GM18508 (cell line): ENCODE data around the gene SNX30.

Experiments used
- ATAC-seq: cut with Tn5 transposase; IDR thresholded peaks from one replicate; pipeline ENCODE4 v1.9.1; 2021; ENCODE audit warnings: moderate number of reproducible peaks; ENCODE audit not compliant: insufficient read depth, unreplicated experiment

Gene SNX30

DNA sequence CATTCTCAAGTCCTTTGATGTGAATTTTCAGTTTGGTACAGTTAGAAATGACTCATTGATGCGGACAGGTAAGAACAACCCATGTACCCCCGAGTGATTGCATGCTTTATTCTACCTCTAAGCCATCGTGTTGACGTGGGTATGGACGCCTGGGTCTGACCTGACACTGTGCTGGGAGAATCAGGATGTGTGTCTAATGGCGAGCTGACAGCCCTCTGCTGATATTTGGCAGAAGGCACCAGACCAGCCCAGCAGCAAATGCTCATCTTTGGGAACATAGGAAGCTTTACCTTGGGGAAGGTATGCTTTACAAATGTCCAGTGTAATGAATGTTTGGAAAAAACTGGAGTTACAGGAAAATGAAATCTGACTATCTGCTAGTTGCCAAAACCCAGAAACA lies 120.0 kb downstream of the SNX30 start:
- ATAC-seq: no peak

DNA sequence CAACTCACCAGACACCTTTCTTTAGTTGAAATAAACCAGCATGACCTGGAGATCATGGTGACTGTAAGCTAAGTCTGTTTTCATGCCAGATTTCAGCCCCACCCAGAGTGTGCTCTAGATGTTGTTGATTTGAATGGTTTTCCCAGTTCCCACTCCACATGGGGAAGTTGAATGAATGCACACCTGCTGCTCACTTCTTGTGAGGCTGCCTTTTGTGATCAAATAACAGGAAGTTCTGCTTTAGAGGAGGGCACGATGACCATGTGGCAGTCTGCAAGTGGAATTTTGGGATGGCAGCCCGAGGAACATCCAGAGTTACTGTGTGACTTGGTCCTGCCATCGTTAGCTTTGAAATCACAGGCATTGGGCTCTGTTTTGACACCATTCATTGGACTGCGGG lies 121.5 kb downstream of the SNX30 start:
- no peak for ATAC-seq

DNA sequence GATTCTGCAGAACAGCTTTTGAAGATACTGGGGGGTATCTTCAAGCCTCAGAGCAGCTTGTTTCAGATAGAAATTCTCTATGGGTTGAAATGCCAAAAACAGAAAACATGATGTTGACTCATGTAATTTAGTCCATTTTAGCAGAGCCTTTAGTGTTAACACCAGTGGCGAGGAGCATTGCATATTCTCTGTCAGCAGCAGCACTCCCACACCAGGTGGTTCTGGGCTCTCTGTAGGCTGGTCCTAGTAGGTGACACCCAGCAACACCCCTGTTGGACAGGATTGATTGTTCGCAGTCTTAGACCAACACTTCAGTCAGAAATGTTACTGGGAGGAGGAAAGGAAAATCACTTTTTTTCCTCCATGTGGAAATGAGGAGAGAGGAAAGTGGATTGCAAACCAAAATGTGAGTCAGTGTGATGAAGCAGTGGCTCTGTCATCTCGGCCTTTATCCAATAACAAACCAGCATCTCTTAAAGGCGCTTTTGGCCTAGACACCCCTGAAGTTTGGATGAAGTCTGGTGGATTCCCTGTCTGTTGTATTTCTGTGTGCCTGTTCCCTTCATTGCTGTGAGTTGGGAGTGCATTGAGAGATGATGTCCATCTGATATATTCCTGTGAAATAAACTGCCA lies 123.3 kb downstream of the SNX30 start:
- no peak for ATAC-seq

DNA sequence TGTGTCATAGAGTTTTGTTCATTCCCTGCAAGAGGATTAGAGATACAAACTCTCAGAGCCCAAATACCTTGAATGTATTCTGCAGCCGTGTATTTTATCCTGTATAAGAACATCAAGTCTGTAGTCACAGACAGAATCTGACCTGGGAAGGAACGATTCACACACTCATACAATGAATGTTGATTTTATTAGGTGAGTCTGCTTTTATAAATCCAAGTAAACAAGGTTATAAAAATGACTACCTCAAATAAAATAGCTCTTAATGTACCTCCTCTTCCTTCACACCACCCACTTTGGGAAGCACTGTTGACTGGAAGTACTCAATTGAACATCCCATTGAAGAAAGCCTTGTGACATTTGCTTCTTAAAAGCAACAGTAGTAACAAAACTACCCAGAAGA lies 128.2 kb downstream of the SNX30 start:
- ATAC-seq: no peak

DNA sequence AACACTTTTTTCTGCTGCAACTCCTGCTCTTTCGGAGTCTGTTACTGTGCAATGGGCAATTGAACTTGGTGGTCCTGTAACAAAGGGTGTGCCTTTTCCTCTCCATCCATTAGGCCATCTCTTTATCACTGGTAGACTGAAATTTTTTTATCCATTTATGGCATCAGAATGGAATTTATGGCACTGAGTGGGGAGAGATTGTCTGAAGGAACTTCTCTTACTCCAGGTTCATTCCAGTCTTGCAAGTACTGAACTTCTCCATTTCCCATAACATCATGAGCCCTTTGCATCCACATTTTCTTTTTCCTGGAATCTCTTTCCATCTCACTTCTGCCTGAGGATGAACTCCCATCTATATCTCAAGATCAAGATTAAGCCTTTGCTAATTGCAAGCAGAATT lies 130.1 kb downstream of the SNX30 start:
- no peak for ATAC-seq

DNA sequence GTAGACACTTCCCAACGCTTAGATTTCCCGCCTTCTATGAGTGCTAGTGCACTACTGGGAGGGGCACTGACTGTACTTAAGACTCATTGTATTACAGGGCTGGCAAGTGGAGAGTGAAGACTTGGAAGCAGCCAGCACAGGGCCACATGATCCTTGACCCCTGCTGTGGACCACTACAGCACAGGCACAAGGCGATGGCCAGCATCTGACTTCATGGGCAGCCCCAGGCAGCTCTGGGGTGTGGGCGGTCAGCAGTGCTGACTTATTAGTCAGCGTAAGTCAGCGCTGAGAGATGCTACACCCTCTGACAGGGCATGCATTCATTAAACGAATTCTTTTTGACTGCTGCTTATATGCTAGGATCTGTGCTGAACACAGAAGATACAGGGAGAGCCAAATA lies 130.8 kb downstream of the SNX30 start:
- no peak for ATAC-seq

DNA sequence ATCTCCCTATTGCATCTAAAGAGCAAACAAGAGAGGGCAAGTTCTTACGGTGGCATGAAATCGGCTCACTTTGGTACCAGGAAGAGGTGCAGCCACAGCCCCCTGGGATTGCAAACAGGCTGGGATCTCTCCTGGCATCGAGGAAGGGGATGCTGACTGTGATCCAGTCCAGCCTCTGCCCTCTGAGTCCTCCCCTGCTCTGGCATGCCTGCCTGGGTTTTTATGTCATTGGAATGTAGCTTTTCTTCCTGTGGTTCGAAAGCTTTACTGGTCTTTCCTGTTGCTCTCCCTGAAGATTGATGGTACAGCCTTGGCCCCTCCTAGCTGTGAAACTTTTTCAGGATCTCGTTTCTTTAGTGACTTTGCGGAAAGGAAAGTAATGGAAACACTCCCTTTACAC lies 133.5 kb downstream of the SNX30 start:
- ATAC-seq: no peak

DNA sequence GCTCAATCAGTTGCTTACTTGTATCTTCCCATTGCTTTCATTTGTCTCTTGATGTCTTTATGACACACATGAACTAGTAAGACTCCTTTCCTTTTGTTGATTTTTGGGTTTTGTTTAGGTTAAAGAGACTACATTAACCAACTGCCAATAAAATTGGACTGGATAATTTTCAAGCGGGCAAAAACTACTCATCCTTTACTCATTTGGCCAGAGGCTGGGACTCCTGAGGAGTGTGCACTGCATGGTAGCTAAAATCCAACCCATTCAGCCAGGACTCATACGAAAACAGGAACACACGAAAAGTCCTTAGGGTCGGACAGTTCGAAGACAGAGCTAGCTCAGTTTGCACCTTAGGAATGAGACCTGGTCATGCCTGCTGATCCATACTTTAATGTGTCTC lies 134.2 kb downstream of the SNX30 start:
- no peak for ATAC-seq

DNA sequence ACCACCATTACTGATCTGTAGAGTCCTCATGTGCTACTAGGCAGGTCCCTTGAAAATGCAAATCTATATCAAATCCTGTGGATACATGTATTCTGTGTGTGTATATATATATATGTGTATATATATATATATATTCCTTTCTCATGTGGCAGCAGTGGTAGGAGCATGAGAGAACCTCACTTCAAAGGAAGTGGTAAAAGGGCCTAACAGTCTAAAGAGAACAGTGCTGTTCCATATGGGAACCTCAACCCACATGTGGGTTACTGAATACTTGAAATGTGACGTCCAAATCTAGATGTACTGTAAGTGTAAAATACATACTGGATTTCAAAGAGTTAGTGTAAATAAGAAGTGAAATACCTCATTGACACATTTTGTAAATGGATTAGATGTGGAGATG lies 134.8 kb downstream of the SNX30 start:
- ATAC-seq: no peak

DNA sequence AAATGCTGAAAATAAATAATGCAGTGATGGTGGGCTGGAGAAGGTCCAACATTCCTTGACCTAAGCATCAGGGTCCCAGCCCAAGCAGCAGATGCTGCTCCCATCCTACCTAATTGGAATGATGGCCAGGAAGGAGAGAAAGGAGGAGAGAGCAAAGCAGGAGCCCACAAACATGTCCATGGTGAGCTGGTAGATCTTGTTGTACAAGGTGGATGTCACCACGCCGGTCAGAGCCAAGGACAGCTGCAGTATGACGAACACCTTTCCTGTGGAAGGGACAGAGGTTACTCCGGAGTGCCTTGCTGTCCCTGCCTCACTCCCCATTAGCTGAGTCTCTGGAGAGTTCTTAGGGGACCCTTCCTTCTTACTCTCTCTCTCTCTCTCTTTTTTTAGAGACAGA lies 135.8 kb downstream of the SNX30 start:
- no peak for ATAC-seq

DNA sequence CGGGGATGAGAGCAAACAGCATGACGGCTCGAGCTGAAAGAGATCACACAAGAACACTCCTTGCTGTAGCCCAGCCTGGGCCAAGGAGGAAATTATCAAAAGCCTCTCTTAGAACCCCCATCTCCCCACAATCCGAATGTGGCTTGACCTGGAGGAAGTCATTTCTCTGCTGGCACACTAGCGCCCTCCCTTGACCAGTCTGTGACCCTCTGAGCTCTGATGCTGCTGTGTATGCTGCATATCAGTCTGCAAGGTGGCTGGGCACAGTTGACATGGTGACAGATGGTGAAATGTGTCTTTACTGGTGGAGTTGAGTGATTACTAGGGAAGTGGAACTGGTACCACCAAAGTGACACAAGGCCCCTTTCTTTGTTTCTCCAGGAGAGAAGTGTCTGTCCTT lies 136.8 kb downstream of the SNX30 start:
- ATAC-seq: no peak

DNA sequence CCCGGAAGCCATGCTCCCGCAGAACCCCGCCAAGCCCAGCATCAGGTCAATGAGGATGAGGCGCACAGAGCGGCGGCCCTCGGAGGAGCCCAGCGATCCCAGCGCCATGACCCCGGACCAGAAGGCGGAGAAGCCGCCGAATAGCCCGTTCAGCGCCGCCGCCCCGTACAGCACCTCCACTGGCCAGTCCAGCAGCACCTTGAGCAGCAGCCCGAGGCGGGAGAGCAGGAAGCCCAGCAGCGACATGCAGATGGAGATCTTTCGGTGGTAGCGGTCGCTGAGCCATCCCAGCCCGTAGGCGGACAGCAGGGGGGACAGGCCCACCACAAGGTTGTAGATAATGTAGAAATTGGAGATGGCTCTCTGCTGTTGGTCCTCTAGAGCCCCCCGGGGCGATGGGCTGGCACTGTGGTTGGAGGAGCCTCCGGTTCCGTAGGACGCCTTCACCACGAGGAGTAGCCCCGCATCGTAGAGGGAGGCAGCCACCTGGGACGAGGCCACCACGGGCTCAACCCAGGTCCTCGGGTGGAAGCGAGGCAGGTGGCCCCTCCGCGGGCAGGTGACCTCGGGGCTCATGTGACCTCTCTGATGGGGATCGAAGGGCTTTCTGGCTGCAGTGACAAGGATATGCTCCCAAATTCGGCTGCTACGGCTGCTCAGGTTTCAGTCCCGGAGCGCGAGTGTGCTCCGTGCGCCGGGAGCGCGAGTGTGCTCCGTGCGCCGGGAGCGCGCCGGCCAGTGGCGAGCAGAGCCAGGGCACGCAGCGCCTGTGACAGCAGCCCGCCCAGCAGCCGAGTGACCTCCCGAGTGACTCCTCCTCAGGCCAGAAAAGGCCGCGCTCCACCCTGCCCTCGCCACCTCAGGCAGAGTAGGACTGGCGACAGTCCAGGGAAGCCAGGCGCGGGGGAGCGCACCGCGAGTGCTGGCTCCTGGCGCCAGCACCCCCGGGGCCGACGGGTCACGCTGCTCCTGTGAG lies 139.8 kb downstream of the SNX30 start, which contains the start of gene SLC46A2:
SLC46A2 (minus strand) TSS at position 771 of the 976 bp plus-strand sequence; CDS start at position 576, 195 bp downstream.
- no peak for ATAC-seq

DNA sequence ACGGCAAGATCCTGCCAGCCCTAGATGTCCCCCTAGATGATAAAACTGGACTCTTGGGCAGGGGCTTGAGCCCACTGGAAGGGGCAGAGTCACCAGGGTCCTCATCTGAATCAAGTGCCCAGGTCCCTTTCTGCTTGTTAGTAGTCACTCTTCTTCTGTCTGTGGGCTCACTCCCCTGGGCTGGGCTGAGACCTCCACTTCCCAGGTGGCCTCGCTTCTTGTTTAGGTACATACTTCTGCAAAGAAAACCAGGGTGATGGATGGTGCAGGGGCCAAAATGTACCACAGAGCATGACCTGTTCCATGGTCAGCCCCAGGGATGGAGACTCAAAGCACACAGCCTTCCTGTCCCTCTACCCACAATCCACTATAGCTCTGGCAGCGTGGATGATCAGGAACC lies 141.0 kb downstream of the SNX30 start:
- no peak for ATAC-seq

DNA sequence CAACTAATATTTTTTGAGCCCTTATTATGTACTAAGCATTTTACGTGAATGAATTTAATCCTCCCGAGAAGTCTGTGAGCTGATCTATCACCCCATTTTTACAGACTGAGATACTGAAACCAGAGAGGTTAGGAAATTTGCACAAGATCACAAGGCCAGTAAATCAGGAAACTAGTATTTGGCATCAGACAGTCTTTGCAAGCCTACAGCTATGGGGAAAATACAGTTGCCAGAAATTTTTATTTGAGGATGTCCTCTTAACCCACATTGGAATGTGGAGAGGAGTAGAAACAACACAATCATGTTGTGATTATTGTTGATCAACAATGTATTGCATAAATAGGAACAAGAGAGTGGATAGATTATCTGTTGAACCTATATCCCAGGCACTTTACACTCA lies 142.4 kb downstream of the SNX30 start:
- ATAC-seq: no peak

DNA sequence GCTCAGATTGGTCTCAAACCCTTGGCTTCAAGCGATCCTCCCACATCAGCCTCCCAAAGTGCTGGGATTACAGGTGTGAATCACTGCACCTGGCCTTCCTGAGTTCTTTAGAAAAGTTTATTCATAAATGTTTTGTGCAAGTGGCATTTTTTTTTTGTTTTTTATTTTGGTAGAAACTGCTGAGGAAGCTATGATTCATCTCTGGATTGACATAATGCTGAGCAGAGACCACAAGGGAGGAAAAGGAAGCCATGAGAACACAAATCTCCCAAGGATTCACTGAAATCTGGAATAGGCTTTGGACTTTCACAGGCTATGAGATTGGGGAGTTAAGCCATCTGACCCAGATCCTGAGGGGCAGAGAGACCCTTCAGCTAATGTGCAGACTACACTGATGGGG lies 143.5 kb downstream of the SNX30 start:
- ATAC-seq: no peak

DNA sequence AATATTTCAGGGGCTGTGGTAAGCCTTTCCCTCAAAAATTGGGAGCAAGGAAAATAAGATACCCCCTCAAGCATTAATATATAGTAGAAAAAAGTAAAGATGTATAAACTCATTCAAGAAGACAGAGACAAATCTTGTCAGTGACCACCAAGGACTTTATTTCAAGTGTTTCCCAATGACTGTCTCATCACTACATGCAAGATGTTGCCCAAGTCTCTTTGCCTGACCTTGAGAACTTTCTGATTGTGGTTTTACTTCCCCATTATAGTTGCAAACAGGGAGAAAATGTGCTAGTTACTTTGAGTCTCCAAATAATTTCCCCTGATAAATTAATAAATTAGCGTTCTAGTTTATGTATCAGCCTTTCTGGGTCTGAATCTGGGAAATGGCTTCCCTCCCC lies 144.1 kb downstream of the SNX30 start:
- ATAC-seq: no peak

DNA sequence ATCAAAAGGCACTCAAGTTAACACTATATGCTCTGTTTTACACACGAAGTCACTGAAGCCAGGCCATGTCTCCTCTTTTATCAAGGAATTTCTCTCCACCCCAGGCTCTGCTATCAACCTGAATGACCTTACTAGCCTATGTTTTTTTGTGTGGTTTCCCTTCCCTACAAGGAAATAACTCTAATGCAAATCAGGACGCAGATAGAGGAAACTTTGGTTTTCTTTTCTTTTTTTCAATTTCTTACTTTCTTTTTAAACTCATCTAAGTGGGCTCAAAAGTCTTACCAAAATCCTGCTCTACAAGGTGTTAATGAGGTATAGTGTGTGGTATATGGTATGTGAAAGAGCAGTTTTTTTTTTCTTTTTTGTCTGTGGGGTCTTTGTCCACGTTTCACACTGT lies 145.6 kb downstream of the SNX30 start:
- ATAC-seq: no peak

DNA sequence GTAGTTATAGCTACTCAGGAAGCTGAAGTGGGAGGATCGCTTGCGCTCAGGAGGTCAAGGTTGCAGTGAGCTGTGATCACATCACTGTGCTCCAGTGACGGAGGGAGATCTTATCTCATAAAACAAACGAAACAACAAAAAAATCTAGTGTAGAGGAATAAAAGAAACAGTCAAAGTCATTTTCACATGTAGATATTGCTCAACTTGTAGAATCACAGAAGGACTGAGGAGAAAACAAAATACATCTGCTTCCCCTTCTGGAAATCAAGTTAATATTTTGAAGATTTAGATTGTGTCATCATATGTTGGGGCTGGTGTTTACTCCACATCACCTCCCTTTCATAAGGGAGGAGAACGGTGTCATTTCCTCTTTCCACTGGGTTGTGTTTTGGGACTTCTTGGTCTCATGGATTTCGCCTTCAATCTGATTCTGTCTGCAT lies 148.3 kb downstream of the SNX30 start:
- ATAC-seq: no peak

DNA sequence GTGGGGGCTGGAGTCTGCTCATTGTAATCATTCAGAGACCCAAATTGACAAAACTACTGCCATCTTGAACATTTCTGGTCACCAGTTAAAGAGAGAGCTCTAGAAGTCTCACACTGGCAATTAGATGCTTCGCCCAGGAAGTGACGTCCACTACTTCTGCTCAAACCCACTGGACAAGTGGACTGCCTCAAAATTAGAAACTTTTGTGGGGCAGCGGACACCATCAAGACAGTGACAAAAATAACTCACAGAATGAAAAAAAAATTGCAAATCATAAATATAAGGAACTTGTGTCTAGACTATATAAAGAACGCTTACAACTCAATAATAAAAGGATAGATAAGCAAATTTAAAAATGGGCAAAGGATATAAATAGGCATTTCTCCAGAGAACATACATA lies 149.9 kb downstream of the SNX30 start:
- ATAC-seq: no peak

DNA sequence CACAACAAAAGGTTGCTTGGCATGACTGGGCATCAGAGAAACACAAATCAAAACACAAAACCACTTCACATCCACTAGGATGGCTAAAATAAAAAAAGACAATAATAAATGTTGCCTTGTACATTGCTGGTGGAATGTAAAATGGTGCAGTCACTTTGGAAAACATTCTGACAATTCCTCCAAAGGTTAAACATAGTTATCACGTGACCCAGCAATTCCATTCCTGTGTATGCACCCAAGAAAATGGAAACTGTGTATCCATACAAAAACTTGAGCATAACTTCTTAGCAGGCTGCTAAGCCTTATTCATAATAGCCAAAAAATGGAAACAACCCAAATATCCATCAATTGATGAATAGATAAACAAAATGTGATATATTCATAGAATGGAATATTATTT lies 150.3 kb downstream of the SNX30 start:
- no peak for ATAC-seq

DNA sequence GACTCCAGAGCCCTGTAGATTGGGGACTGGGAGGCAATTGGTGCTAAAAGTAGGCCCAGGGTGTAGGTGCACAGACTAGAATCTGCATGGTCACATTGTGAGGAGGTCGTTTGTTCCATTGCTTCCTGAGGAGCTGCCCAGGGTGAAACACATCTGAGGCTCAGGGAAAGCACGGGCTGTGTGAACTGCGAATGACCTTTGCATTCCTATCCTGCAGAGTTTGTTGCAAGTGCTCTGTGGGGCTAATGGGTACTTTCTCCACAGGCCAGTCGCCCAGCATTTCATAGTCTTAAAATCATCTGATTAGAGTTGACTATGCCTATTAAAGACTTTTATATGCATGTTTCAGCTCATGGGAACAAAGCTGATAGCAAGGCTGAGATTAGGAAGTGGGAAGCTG lies 154.5 kb downstream of the SNX30 start:
- no peak for ATAC-seq

DNA sequence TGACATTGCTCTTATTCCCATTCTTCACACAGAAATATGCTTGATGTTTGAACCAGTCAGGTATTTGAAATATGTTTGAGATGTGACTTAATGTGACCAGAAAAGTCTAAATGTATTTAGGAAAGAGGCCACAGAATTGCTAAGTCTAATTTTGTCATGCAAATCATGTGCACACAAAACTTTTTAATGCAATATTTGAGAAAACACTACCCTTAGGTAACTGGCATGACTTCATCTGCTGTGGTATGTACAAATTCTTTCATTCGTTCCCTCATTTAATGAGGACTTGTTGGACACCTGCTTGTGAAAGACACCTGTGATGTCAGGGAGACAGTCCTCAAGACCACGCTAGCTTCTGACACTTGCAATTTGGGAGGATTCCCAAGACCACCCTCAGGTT lies 161.2 kb downstream of the SNX30 start:
- no peak for ATAC-seq
